GM03348 (cell line): ENCODE data around the gene ILKAP.

Experiments
- DNase-seq: peaks from one replicate; pipeline ENCODE4 v3.0.0; 2012; ENCODE audit warnings: low spot score

Gene ILKAP

GRCh38 chr2:238137885-238138284 lies 65.6 kb downstream of the ILKAP start:
- DNase-seq = no peak

DNA sequence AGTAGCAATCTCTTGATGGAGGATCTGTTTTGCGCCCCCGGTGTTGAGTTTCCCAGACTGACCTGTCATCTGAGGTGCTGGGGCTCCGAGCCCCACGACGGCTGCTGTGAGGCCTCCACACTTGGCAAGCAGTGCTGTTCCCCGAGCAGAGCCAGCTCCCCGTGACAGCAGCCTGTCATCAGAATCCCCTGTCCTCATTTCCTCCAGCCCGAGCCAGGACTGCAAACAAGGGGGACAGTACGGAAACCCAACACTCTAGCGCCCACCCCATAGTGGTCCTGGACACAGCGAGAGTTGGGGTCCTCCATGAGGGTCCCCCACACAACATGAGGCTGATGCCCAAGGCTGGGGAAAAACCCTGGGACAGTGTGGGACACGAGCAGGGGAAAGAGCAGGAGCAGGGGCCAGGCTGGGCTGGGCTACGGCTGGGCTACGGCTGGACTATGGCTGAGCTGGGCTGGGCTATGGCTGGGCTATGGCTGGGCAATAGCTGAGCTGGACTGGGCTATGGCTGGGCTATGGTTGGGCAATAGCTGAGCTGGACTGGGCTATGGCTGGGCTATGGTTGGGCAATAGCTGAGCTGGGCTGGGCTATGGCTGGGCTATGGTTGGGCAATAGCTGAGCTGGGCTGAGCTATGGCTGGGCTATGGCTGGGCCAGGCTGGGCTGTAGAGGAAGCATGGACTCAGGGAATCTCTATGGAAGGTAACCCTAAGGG lies 66.5 kb downstream of the ILKAP start:
- peak; percentile 75 for DNase-seq

GRCh38 chr2:238135601-238136150 lies 67.8 kb downstream of the ILKAP start:
- DNase-seq = no peak

DNA sequence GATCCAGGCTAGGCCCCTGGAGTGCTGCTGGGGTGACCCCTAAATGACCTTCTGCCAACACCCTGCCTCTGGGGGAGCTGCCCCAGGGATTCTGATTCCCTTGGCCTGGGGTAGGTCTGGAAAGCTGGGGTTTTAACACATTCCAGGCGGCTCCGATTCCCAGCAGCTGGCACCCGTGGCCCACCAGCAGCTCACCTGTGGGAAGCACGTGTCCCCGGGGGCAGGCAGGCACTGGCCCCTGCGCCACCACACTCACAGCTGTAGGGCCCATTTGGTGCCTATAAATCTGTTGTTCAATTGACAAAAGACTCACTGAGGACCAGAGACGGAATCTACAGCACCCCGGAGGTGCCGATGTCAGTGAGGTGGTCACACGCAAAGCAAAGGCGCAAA lies 69.1 kb downstream of the ILKAP start:
- no peak for DNase-seq

DNA sequence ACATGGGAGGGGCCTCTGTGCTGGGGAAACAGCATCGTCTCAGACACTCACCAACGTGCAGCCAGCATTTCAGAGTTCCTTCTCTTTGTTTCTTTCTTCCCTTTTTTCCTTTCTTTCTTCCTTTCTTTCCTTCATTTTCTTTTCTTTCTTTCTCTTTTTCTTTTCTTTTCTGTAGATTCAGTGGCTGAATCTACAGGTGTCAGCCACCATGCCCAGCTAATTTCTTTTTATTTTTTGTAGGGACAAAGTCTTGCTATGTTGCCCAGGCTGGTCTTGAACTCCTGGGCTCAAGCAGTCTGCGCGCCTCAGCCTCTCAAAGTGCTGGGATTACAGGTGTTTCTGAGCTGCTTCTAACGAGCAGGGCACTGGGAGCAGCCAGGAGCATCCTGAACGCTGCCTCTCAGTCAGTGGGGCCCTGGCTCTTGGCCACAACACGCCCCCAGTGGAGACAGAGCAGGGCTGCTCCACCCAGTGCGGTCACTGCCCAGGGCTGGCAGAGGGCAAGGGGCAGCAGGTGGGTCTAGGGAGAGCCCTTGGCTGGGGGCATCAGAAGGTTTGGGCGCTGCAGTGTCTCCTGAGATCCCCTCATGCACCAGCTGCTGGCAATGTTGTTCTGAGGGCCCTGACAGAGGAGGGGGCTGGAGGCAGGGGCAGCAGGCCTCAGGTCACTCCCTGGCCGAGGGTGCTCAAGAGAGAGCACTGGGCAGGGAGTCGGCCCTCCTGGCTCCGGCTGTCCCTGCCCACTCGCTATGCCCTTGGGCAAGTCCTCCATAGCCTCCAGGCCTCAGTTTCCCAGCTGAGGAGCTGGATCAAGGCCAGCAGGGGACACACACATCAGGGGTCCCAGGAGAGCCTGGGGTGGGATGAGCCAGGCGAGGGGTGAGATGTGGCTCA lies 69.7 kb downstream of the ILKAP start:
- DNase-seq = no peak

GRCh38 chr2:238132463-238133450 lies 70.7 kb downstream of the ILKAP start:
- DNase-seq = no peak

DNA sequence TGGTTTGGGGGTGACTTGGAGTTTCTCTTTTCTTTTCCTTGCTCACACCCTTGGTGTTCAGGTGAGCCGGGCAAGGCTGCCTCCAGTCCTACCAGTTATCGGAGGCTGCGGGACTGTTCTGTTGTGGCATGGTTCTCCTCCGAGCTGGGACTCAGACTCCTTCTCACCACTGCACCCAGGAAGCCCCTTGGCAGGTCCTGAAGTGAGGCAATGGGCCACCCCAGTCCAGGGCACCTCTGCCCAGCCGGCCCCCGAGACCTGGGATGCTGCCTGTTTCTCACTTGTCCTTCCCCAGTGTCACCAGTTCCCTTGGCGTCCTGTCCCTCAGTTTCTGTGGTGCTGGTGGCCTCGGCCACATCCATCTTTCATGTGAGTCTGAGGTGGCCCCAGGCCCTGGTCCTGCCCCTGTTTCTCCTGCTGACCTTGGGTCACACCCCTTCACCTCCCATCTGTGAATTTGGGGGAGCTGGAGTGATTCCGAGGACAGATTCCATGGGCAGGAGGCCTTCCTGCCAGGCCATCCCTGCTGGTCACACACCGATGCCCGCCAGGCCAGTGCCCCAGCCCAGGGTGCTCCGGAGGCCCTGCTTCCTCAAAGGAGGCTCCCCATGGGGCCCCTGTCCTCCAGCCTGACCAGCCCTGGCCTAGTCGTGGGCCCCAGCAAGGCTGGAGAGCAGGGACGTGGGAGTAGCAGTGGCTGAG lies 71.6 kb downstream of the ILKAP start:
- DNase-seq = no peak

DNA sequence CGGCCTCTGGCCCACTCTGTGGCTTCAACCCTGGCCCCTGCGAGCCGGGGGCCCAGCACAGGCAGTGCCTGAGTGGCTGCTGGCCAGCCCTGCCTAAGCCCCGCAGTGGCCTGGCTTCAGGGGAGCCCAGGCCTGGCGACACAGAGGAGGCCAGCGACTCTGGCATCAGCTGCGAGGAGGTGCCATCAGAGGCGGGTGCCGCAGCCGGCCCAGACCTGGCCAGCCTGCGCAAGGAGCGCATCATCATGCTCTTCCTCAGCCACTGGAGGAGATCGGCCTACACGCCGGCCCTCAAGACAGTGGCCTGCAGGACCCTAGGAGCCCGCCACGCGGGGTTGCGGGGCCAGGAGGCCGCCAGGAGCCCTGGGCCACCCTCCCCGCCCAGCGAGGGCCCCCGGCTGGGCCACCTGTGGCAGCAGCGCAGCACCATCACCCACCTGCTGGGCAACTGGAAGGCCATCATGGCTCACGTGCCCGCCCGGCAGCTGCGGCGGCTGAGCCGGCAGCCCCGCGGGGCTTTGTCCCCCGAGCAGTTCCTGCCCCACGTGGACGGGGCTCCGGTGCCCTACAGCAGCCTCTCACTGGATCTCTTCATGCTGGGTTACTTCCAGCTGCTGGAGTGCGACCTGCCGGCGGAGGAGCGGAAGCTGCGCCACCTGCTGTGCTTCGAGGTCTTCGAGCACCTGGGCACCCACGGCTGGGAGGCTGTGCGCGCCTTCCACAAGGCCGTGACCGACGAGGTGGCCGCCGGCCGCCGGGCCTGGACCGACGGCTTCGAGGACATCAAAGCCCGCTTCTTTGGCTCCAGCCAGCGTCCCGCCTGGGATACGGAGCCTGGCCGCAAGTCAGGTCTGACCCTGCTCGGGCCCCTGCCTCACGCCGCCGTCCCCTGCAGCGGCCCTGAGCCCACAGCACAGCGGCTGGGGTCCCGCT lies 72.5 kb downstream of the ILKAP start:
- no peak for DNase-seq

DNA sequence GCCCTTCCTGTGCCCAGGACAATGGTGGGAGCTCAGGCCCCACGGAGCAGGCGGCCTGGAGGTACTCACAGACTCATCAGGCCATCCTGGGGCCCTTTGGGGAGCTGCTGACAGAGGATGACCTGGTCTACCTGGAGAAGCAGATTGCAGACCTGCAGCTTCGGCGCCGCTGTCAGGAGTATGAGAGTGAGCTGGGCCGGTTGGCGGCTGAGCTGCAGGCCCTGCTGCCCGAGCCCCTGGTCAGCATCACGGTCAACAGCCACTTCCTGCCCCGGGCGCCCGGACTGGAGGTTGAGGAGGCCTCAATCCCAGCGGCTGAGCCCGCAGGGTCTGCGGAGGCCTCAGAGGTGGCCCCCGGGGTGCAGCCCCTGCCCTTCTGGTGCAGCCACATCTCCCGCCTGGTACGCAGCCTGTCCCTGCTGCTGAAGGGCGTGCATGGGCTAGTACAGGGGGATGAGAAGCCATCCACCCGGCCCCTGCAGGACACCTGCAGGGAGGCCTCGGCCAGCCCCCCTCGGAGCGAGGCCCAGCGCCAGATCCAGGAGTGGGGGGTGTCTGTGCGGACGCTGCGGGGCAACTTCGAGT lies 73.3 kb downstream of the ILKAP start:
- no peak for DNase-seq

GRCh38 chr2:238129166-238130010 lies 74.1 kb downstream of the ILKAP start:
- DNase-seq = no peak

GRCh38 chr2:238128534-238129001 lies 74.9 kb downstream of the ILKAP start:
- no peak for DNase-seq

GRCh38 chr2:238128061-238128440 lies 75.4 kb downstream of the ILKAP start:
- DNase-seq = no peak

GRCh38 chr2:238127165-238128060 lies 76.1 kb downstream of the ILKAP start:
- peak; percentile 86 for DNase-seq

DNA sequence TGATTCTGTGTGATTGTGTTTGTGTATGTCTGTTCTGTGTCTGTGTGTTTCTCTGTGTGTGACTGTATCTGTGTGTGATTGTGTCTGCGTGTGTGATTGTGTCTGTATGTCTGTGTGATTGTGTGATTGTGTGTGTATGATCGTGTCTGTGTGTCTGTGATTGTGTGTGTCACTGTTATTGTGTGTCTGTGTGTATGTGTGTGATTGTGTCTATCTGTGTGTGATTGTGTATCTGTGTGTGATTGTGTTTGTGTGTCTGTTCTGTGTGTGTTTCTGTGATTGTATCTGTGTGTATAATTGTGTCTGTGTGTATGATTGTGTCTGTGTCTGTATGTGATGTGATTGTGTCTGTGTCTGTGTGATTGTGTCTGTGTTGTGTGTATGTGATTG lies 76.7 kb downstream of the ILKAP start:
- DNase-seq = no peak

GRCh38 chr2:238126338-238126737 lies 77.2 kb downstream of the ILKAP start:
- no peak for DNase-seq

GRCh38 chr2:238125127-238125885 lies 78.2 kb downstream of the ILKAP start:
- no peak for DNase-seq
